NCI-H345 (cell line): ENCODE data around the gene C12orf42.
A peak's percentile ranks its signal among the peaks of the same experiment; 100 is the strongest.

Experiments used
- DNase-seq: peaks from one replicate; lab custom pipeline; 2025; lab: John Stamatoyannopoulos, UW

Gene C12orf42

GRCh38 chr12:103336940-103337339 lies 158.8 kb downstream of the C12orf42 start:
- no peak for DNase-seq

- no peak for DNase-seq
Observed at GRCh38 chr12:103334466-103334865, 161.3 kb downstream of the C12orf42 start.

GRCh38 chr12:103333676-103334075 lies 162.1 kb downstream of the C12orf42 start:
- DNase-seq = no peak

GRCh38 chr12:103331643-103332042 lies 164.1 kb downstream of the C12orf42 start:
- peak; percentile 29 for DNase-seq

- DNase-seq = no peak
Observed at GRCh38 chr12:103330672-103331071, 165.1 kb downstream of the C12orf42 start.

- no peak for DNase-seq
Observed at GRCh38 chr12:103327676-103328075, 168.1 kb downstream of the C12orf42 start.

GRCh38 chr12:103326190-103326589 lies 169.6 kb downstream of the C12orf42 start:
- no peak for DNase-seq

GRCh38 chr12:103318566-103318965 lies 177.2 kb downstream of the C12orf42 start:
- DNase-seq = peak; percentile 99

- no peak for DNase-seq
Observed at GRCh38 chr12:103317220-103317619, 178.5 kb downstream of the C12orf42 start.

- no peak for DNase-seq
Observed at GRCh38 chr12:103314786-103315185, 181.0 kb downstream of the C12orf42 start.

- no peak for DNase-seq
Observed at GRCh38 chr12:103313894-103314293, 181.9 kb downstream of the C12orf42 start.

GRCh38 chr12:103312742-103313354 lies 182.9 kb downstream of the C12orf42 start:
- no peak for DNase-seq

GRCh38 chr12:103310546-103311270 lies 185.1 kb downstream of the C12orf42 start:
- no peak for DNase-seq

GRCh38 chr12:103308396-103308795 lies 187.4 kb downstream of the C12orf42 start:
- no peak for DNase-seq

- no peak for DNase-seq
Observed at GRCh38 chr12:103303484-103303883, 192.3 kb downstream of the C12orf42 start.

- no peak for DNase-seq
Observed at GRCh38 chr12:103301642-103302591, 193.9 kb downstream of the C12orf42 start.

GRCh38 chr12:103288016-103288415 lies 207.8 kb downstream of the C12orf42 start:
- DNase-seq = no peak

- no peak for DNase-seq
Observed at GRCh38 chr12:103282124-103282523, 213.6 kb downstream of the C12orf42 start.

- DNase-seq = peak; percentile 24
Observed at GRCh38 chr12:103279444-103279843, 216.3 kb downstream of the C12orf42 start.

- DNase-seq = peak; percentile 66
Observed at GRCh38 chr12:103278329-103278728, 217.4 kb downstream of the C12orf42 start.

- peak; percentile 72 for DNase-seq
Observed at GRCh38 chr12:103273645-103274044, 222.1 kb downstream of the C12orf42 start.

- peak; percentile 59 for DNase-seq
Observed at GRCh38 chr12:103272949-103273348, 222.8 kb downstream of the C12orf42 start.
